HFF-Myc (cell line): ENCODE data around the gene BICC1.
A peak's percentile ranks its signal among the peaks of the same experiment; 100 is the strongest.

ENCODE experiments used
- DNase-seq: peaks from one replicate; pipeline ENCODE4 v3.0.0-alpha.2; 2011; ENCODE audit warnings: low read depth; ENCODE audit errors: extremely low read depth
- H3K4me3 ChIP-seq: replicated peaks from 2 replicates; pipeline ENCODE4 v1.5.1; 2011; ENCODE audit warnings: low read depth, mild to moderate bottlenecking, control low read depth, low read length
- CTCF ChIP-seq: IDR thresholded peaks from 2 replicates; pipeline ENCODE4 v1.5.1; 2012; ENCODE audit warnings: mild to moderate bottlenecking, low read depth, low read length, control low read depth; ENCODE audit errors: missing control alignments

BICC1 gene

GRCh38 chr10:58780476-58780875, 267.8 kb downstream of the BICC1 start:
- DNase-seq: no peak
- no peak overlapping the region for H3K4me3 ChIP-seq
- no peak for TF ChIP-seq CTCF

- peak; percentile 36 for DNase-seq
- peak; percentile 28 for TF ChIP-seq CTCF
- no peak overlapping the region for H3K4me3 ChIP-seq
Observed at GRCh38 chr10:58781873-58782488, 269.3 kb downstream of the BICC1 start.

- peak; percentile 44 for DNase-seq
- TF ChIP-seq CTCF: no peak
- no peak overlapping the region for H3K4me3 ChIP-seq
Observed at GRCh38 chr10:58782876-58783851, 270.5 kb downstream of the BICC1 start.

- no peak for TF ChIP-seq CTCF
- no peak for DNase-seq
- no peak overlapping the region for H3K4me3 ChIP-seq
Observed at GRCh38 chr10:58784361-58784760, 271.7 kb downstream of the BICC1 start.

- DNase-seq: no peak
- no peak for TF ChIP-seq CTCF
- H3K4me3 ChIP-seq: no peak overlapping the region
Observed at GRCh38 chr10:58785354-58785753, 272.7 kb downstream of the BICC1 start.

- H3K4me3 ChIP-seq: no peak overlapping the region
- no peak for TF ChIP-seq CTCF
- DNase-seq: no peak
Observed at GRCh38 chr10:58791137-58791536, 278.5 kb downstream of the BICC1 start.
